ENCODE measurements around the gene AIFM1. TPM values are rescaled to one million over a fixed set of nuclear protein-coding genes. Genes with fewer than 3 reads are reported as not detected.

AIFM1 gene
- total and polyA plus RNA-seq, 3 experiments from 2014 or later = 34.8 to 58.2 (median 57.7) TPM

- H3K27ac Mint-ChIP-seq = peak overlapping the region; percentile 76 to 97 (median 90)
- Histone ChIP-seq H3K4me1 (ENCODE audit: insufficient read depth, low read length) (peaks cover 20% of the 10 kb centered on the region), H3K4me3 (ENCODE audit: low read length) (peak overlapping the region; percentile 50), H3K36me3 (ENCODE audit: insufficient read depth, low read length) (no peaks in the 10 kb centered on the region), H3K9me3 (ENCODE audit: low read length) (no peaks in the 10 kb centered on the region), H3K27me3 (ENCODE audit: insufficient read depth, low read length, poor library complexity, severe bottlenecking) (no peaks in the 10 kb centered on the region), H3K27ac (ENCODE audit: low read depth, low read length) (peak overlapping the region; percentile 70)
- POLR2A ChIA-PET = interaction anchor here (1.2 to 1.5 kb wide), 4 partner anchors 11 to 28 kb away, joined by 3 to 6 read pairs (median 4); no protein-coding TSS in a partner anchor
- DNase-seq = peak in 1 of 5 donors; percentile 13
- H3K36me3 Mint-ChIP-seq = peaks cover 0 to 8% (median 0%) of the 10 kb centered on the region in 3 donors
- peak overlapping the region; percentile 87 to 95 (median 89) for H3K4me3 Mint-ChIP-seq
- CTCF ChIA-PET = interaction anchor here (1.0 to 7.4 kb wide), 6 partner anchors 11 to 49 kb away, joined by 3 to 36 read pairs (median 4); no protein-coding TSS in a partner anchor
- peaks cover 0 to 2% of the 10 kb centered on the region in 2 donors for H3K27me3 Mint-ChIP-seq
- H3K9me3 Mint-ChIP-seq = no peaks in the 10 kb centered on the region
- peaks cover 34 to 53% (median 42%) of the 10 kb centered on the region in 3 donors for H3K4me1 Mint-ChIP-seq
These were observed 55.9 kb downstream of the AIFM1 start for GRCh38 chrX:130109429-130110378.

DNA sequence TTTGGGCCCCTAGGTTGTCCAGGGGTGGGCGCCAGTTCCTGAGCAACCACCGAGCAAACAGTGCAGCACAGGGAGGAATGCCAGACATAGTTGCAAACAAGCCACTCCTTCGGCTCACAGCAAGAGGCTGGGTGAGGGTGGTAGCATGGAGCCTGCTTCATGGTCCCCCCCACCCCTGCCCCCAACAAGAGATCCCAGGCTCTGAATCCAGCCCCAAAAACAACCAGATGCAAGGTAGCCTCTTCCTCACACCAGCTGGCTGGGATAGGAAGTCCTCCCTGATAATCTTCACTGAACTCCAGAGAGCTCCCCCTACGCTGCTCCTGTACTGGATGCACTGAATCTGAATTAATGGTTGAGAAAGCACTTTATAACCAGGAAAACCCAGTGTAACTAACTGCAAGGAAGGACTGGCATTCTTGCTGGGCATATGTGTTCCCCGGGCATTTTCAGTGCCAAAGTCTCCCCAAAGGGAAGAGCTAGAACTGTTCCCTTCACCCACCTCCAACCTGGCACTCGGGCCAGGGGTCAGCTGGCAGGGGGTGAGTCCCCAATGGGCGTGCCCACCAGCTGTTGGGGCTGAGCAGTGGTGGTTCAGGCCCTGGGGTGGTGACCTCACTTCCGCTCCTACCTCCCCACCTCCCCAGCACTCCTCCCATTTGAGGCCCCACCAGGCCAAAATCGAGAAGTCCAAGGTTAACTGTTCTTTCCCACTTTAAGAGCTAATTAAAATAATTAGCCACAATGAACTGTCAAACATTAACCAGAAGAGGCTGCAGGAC lies 56.8 kb downstream of the AIFM1 start:
- Mint-ChIP-seq H3K9me3 (no peaks in the 10 kb centered on the region), H3K4me3 (peak overlapping the region; percentile 87 to 95 (median 89)), H3K27me3 (peaks cover 0 to 2% of the 10 kb centered on the region in 2 donors), H3K27ac (peak overlapping the region; percentile 76 to 97 (median 91)), H3K4me1 (peaks cover 39 to 55% (median 51%) of the 10 kb centered on the region in 3 donors), H3K36me3 (peaks cover 0 to 11% (median 0%) of the 10 kb centered on the region in 3 donors)
- CTCF ChIA-PET = interaction anchor here (1.0 to 7.4 kb wide), 6 partner anchors 9 to 48 kb away, joined by 3 to 36 read pairs (median 4); no protein-coding TSS in a partner anchor
- Histone ChIP-seq H3K4me3 (ENCODE audit: low read length) (peak overlapping the region; percentile 50), H3K27me3 (ENCODE audit: insufficient read depth, low read length, poor library complexity, severe bottlenecking) (no peaks in the 10 kb centered on the region), H3K4me1 (ENCODE audit: insufficient read depth, low read length) (peaks cover 21% of the 10 kb centered on the region), H3K36me3 (ENCODE audit: insufficient read depth, low read length) (no peaks in the 10 kb centered on the region), H3K9me3 (ENCODE audit: low read length) (no peaks in the 10 kb centered on the region), H3K27ac (ENCODE audit: low read depth, low read length) (peak overlapping the region; percentile 70)
- peak in 3 of 5 donors; percentile 28 to 66 (median 33) for DNase-seq
- POLR2A ChIA-PET = interaction anchor here (0.8 to 1.5 kb wide), 4 partner anchors 11 to 27 kb away, joined by 3 to 6 read pairs (median 4); no protein-coding TSS in a partner anchor

DNA sequence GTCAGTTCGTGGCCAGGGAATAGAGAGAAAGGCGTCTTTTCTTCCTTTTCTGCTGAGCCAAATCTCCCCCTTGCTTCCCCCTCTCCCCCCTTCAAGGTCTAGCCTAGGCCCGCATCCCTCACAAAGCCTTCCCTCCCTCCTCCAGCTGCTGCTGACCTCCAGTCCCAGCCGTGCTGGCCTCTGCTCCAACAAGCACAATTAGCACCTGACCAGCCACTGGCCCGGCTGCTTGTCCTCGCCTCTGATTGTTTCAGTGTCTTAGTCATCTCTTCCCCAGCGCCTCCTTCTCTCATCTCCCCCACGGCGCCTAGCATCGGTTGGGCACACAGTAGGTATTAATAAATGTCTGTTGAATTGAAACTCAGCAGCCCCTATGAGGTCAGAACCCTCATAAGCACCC lies 59.6 kb downstream of the AIFM1 start:
- CTCF ChIA-PET = interaction anchor here (0.7 to 7.4 kb wide), 4 partner anchors 10 to 25 kb away, joined by 3 to 36 read pairs (median 4); no protein-coding TSS in a partner anchor
- H3K27ac Mint-ChIP-seq = peak overlapping the region in 7 of 8 donors; percentile 6 to 76 (median 56)

GRCh38 chrX:130105244-130105643 lies 60.4 kb downstream of the AIFM1 start:
- Mint-ChIP-seq H3K27ac (peak overlapping the region in 7 of 8 donors; percentile 16 to 83 (median 36)), H3K4me1 (peaks cover 61 to 80% (median 79%) of the 10 kb centered on the region in 3 donors), H3K36me3 (peaks cover 0 to 17% (median 3%) of the 10 kb centered on the region in 3 donors), H3K9me3 (no peaks in the 10 kb centered on the region), H3K27me3 (peaks cover 0 to 1% of the 10 kb centered on the region in 2 donors), H3K4me3 (peak overlapping the region in 1 of 7 donors; percentile 39)
- Histone ChIP-seq H3K36me3 (ENCODE audit: insufficient read depth, low read length) (no peaks in the 10 kb centered on the region), H3K4me3 (ENCODE audit: low read length) (no peak overlapping the region), H3K27me3 (ENCODE audit: insufficient read depth, low read length, poor library complexity, severe bottlenecking) (no peaks in the 10 kb centered on the region), H3K9me3 (ENCODE audit: low read length) (no peaks in the 10 kb centered on the region), H3K27ac (ENCODE audit: low read depth, low read length) (no peak overlapping the region), H3K4me1 (ENCODE audit: insufficient read depth, low read length) (peaks cover 40% of the 10 kb centered on the region)
- DNase-seq = no peak
- ChIA-PET POLR2A (interaction anchor here (0.9 kb wide), 1 partner anchor 21 kb away, joined by 3 read pairs; no protein-coding TSS in a partner anchor), CTCF (interaction anchor here (0.8 to 7.4 kb wide), 2 partner anchors 21 to 24 kb away, joined by 3 to 36 read pairs; no protein-coding TSS in a partner anchor)

More for the DNA sequence above, 59.6 kb downstream of the AIFM1 start:
- peak overlapping the region in 4 of 7 donors; percentile 17 to 61 (median 38) for H3K4me3 Mint-ChIP-seq
- Histone ChIP-seq H3K4me1 (ENCODE audit: insufficient read depth, low read length) (peaks cover 33% of the 10 kb centered on the region), H3K4me3 (ENCODE audit: low read length) (no peak overlapping the region), H3K9me3 (ENCODE audit: low read length) (no peaks in the 10 kb centered on the region), H3K36me3 (ENCODE audit: insufficient read depth, low read length) (no peaks in the 10 kb centered on the region), H3K27ac (ENCODE audit: low read depth, low read length) (no peak overlapping the region), H3K27me3 (ENCODE audit: insufficient read depth, low read length, poor library complexity, severe bottlenecking) (no peaks in the 10 kb centered on the region)
- peaks cover 0 to 12% (median under 1%) of the 10 kb centered on the region in 3 donors for H3K36me3 Mint-ChIP-seq
- H3K27me3 Mint-ChIP-seq = no peaks in the 10 kb centered on the region
- DNase-seq = no peak
- peaks cover 53 to 72% (median 70%) of the 10 kb centered on the region in 3 donors for H3K4me1 Mint-ChIP-seq
- POLR2A ChIA-PET = interaction anchor here (1.2 kb wide), 1 partner anchor 8 kb away, joined by 3 read pairs; no protein-coding TSS in a partner anchor
- H3K9me3 Mint-ChIP-seq = no peaks in the 10 kb centered on the region

- H3K27me3 ChIP-seq (ENCODE audit: insufficient read depth, low read length, poor library complexity, severe bottlenecking) = no peaks in the 10 kb centered on the region
- Mint-ChIP-seq H3K27ac (peak overlapping the region in 1 of 8 donors; percentile 78), H3K36me3 (peaks cover 0 to 15% (median 3%) of the 10 kb centered on the region in 3 donors), H3K4me1 (peaks cover 61 to 88% (median 86%) of the 10 kb centered on the region in 3 donors), H3K4me3 (no peak overlapping the region), H3K9me3 (no peaks in the 10 kb centered on the region), H3K27me3 (peaks cover 0 to 1% of the 10 kb centered on the region in 2 donors)
- H3K4me3 ChIP-seq (ENCODE audit: low read length) = no peak overlapping the region
- DNase-seq = no peak
- H3K36me3 ChIP-seq (ENCODE audit: insufficient read depth, low read length) = no peaks in the 10 kb centered on the region
- no peaks in the 10 kb centered on the region for H3K9me3 ChIP-seq (ENCODE audit: low read length)
- POLR2A ChIA-PET = no interaction called here
- peaks cover 49% of the 10 kb centered on the region for H3K4me1 ChIP-seq (ENCODE audit: insufficient read depth, low read length)
- H3K27ac ChIP-seq (ENCODE audit: low read depth, low read length) = no peak overlapping the region
- CTCF ChIA-PET = interaction anchor here (7.4 kb wide), 1 partner anchor 23 kb away, joined by 36 read pairs; no protein-coding TSS in a partner anchor
These were observed 62.0 kb downstream of the AIFM1 start for GRCh38 chrX:130103605-130104004.

DNA sequence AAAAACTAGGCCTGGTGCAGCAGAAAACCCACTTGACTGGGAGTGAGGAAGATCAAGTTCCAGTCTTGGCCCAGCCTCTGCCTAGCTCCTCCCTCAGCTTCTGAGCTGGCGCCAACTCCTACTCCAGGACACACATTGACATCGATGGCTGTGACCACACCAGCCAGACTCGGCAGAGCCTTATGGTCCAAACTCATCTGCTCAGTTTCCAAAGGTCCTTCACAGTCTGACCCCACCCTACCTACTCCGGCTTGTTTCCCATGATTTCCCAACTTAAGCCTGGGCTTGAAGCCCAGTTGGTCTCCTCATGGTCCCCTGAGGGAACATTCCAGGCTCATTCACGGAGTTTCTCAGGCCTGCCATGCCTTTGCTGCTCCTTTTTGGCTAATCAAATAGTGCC lies 65.5 kb downstream of the AIFM1 start:
- Mint-ChIP-seq H3K27me3 (peaks cover 0 to 2% of the 10 kb centered on the region in 2 donors), H3K4me3 (no peak overlapping the region)

DNA sequence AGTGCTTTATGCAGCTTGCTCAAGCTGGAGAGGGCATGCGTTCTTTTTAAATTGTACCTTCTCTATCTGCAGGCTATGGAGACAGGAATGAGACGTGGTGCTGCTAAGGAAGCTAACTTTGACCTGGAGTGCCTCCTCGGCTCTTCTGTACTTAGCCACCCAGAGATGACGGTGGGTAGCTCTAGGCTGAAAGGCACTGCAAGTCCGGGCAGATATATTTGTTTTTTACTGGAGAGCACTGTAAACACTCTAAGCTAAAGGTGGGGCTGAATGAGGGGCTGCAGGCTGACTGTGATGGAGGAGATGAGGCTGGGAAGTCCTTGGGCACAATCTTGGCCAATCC lies 67.5 kb downstream of the AIFM1 start:
- no peak for DNase-seq
- POLR2A ChIA-PET = interaction anchor here (1.1 kb wide), 2 partner anchors 9 to 11 kb away, joined by 3 to 4 read pairs; no protein-coding TSS in a partner anchor
- H3K27ac ChIP-seq (ENCODE audit: low read depth, low read length) = peak overlapping the region; percentile 9
- Mint-ChIP-seq H3K27ac (peak overlapping the region; percentile 84 to 98 (median 92)), H3K27me3 (peaks cover 0 to 2% of the 10 kb centered on the region in 2 donors), H3K4me1 (peaks cover 59 to 80% (median 70%) of the 10 kb centered on the region in 3 donors), H3K36me3 (peaks cover 0 to 6% (median 4%) of the 10 kb centered on the region in 3 donors), H3K9me3 (no peaks in the 10 kb centered on the region), H3K4me3 (peak overlapping the region in 6 of 7 donors; percentile 41 to 71 (median 64))
- H3K27me3 ChIP-seq (ENCODE audit: insufficient read depth, low read length, poor library complexity, severe bottlenecking) = no peaks in the 10 kb centered on the region
- H3K4me1 ChIP-seq (ENCODE audit: insufficient read depth, low read length) = peaks cover 60% of the 10 kb centered on the region
- no peaks in the 10 kb centered on the region for H3K9me3 ChIP-seq (ENCODE audit: low read length)
- no peaks in the 10 kb centered on the region for H3K36me3 ChIP-seq (ENCODE audit: insufficient read depth, low read length)
- no peak overlapping the region for H3K4me3 ChIP-seq (ENCODE audit: low read length)
- CTCF ChIA-PET = interaction anchor here (1.1 to 2.8 kb wide), 5 partner anchors 11 to 23 kb away, joined by 3 to 12 read pairs (median 4); no protein-coding TSS in a partner anchor

More for the DNA sequence above, 65.5 kb downstream of the AIFM1 start:
- POLR2A ChIA-PET = no interaction called here
- DNase-seq = no peak
- CTCF ChIA-PET = interaction anchor here (1.0 kb wide), 1 partner anchor 8 kb away, joined by 3 read pairs; no protein-coding TSS in a partner anchor
- peaks cover 49% of the 10 kb centered on the region for H3K4me1 ChIP-seq (ENCODE audit: insufficient read depth, low read length)
- Mint-ChIP-seq H3K9me3 (no peaks in the 10 kb centered on the region), H3K36me3 (peaks cover 0 to 9% (median 4%) of the 10 kb centered on the region in 3 donors), H3K4me1 (peaks cover 56 to 84% (median 73%) of the 10 kb centered on the region in 3 donors), H3K27ac (peak overlapping the region; percentile 50 to 93 (median 74))
- H3K27me3 ChIP-seq (ENCODE audit: insufficient read depth, low read length, poor library complexity, severe bottlenecking) = no peaks in the 10 kb centered on the region
- H3K27ac ChIP-seq (ENCODE audit: low read depth, low read length) = peak overlapping the region; percentile 24
- H3K4me3 ChIP-seq (ENCODE audit: low read length) = no peak overlapping the region
- H3K36me3 ChIP-seq (ENCODE audit: insufficient read depth, low read length) = no peaks in the 10 kb centered on the region
- H3K9me3 ChIP-seq (ENCODE audit: low read length) = no peaks in the 10 kb centered on the region
